Measurements from ENCODE around the gene RBM8A.
"Not testable (repeated sequence)": the region's sequence is repeated elsewhere in the genome, so short reads cannot be mapped to it uniquely, and the experiment has no call there.

Gene RBM8A

GRCh38 chr1:145956361-145956760 lies 29.1 kb upstream of the RBM8A start:
- DNase-seq (ENCODE audit: low read depth), result no peak

- no peak for DNase-seq (ENCODE audit: low read depth)
These were observed 28.2 kb upstream of the RBM8A start for GRCh38 chr1:145955436-145955835.

GRCh38 chr1:145953861-145954260 lies 26.6 kb upstream of the RBM8A start:
- DNase-seq (ENCODE audit: low read depth), result no peak

GRCh38 chr1:145952903-145953302 lies 25.6 kb upstream of the RBM8A start:
- DNase-seq (ENCODE audit: low read depth), result no peak

- DNase-seq (ENCODE audit: low read depth), result no peak
These were observed 24.2 kb upstream of the RBM8A start for GRCh38 chr1:145951526-145951925.

- no peak for DNase-seq (ENCODE audit: low read depth)
These were observed 21.9 kb upstream of the RBM8A start for GRCh38 chr1:145949219-145949618.

GRCh38 chr1:145947551-145947950 lies 20.3 kb upstream of the RBM8A start:
- DNase-seq (ENCODE audit: low read depth), result no peak

- DNase-seq (ENCODE audit: low read depth), result no peak
These were observed 19.2 kb upstream of the RBM8A start for GRCh38 chr1:145946477-145946986.

GRCh38 chr1:145944532-145944931 lies 17.2 kb upstream of the RBM8A start:
- no peak for DNase-seq (ENCODE audit: low read depth)

- DNase-seq (ENCODE audit: low read depth), result no peak
These were observed 15.6 kb upstream of the RBM8A start for GRCh38 chr1:145942871-145943270.

- no peak for DNase-seq (ENCODE audit: low read depth)
These were observed 15.1 kb upstream of the RBM8A start for GRCh38 chr1:145942405-145942804.

GRCh38 chr1:145937436-145937835 lies 10.2 kb upstream of the RBM8A start:
- DNase-seq (ENCODE audit: low read depth), result no peak

- DNase-seq (ENCODE audit: low read depth), result no peak
These were observed 9.0 kb upstream of the RBM8A start for GRCh38 chr1:145936247-145936646.

- no peak for DNase-seq (ENCODE audit: low read depth)
These were observed 8.4 kb upstream of the RBM8A start for GRCh38 chr1:145935708-145936107.

GRCh38 chr1:145932522-145933009 lies 5.3 kb upstream of the RBM8A start:
- DNase-seq (ENCODE audit: low read depth), result not testable (repeated sequence)

- no peak for DNase-seq (ENCODE audit: low read depth)
These were observed 796 bp upstream of the RBM8A start for GRCh38 chr1:145927916-145928643.

GRCh38 chr1:145926686-145927062 lies 610 bp downstream of the RBM8A start:
- peak; percentile 42 for DNase-seq (ENCODE audit: low read depth)

- DNase-seq (ENCODE audit: low read depth), result no peak
These were observed 5.0 kb downstream of the RBM8A start for GRCh38 chr1:145922266-145922665.

GRCh38 chr1:145920297-145920696 lies 7.0 kb downstream of the RBM8A start:
- not testable (repeated sequence) for DNase-seq (ENCODE audit: low read depth)

GRCh38 chr1:145918992-145919939 lies 8.0 kb downstream of the RBM8A start:
- no peak for DNase-seq (ENCODE audit: low read depth)

- peak; percentile 89 for DNase-seq (ENCODE audit: low read depth)
These were observed 8.9 kb downstream of the RBM8A start, which contains the start of gene PEX11B for GRCh38 chr1:145918144-145918991. Gene PEX11B (minus strand): TSS chr1:145918717. CDS start chr1:145918688, 29 bp downstream.

- DNase-seq (ENCODE audit: low read depth), result no peak
These were observed 9.7 kb downstream of the RBM8A start for GRCh38 chr1:145917595-145917994.

Data from activated T-cell treated with anti-CD3 and anti-CD28 coated beads for 48 hours (primary cell).